ENCODE results near the gene GPR179. TPM values are rescaled to one million over a fixed set of nuclear protein-coding genes. Genes with fewer than 3 reads are reported as not detected.

Gene GPR179
- total RNA-seq, 1 donor from 2014 or later, result not detected

- H3K9me3 ChIP-seq, result no peaks in the 10 kb centered on the region
- DNase-seq (ENCODE audit: extremely low spot score in 2 of 2), result no peak
- no peak overlapping the region for H3K27ac ChIP-seq
- TF ChIP-seq, protein P1, sequence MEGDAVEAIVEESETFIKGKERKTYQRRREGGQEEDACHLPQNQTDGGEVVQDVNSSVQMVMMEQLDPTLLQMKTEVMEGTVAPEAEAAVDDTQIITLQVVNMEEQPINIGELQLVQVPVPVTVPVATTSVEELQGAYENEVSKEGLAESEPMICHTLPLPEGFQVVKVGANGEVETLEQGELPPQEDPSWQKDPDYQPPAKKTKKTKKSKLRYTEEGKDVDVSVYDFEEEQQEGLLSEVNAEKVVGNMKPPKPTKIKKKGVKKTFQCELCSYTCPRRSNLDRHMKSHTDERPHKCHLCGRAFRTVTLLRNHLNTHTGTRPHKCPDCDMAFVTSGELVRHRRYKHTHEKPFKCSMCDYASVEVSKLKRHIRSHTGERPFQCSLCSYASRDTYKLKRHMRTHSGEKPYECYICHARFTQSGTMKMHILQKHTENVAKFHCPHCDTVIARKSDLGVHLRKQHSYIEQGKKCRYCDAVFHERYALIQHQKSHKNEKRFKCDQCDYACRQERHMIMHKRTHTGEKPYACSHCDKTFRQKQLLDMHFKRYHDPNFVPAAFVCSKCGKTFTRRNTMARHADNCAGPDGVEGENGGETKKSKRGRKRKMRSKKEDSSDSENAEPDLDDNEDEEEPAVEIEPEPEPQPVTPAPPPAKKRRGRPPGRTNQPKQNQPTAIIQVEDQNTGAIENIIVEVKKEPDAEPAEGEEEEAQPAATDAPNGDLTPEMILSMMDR (IDR thresholded peaks at IDR 0.05), result no peak
- TF ChIP-seq POLR2A (IDR thresholded peaks at IDR 0.05) (no peak), POLR2AphosphoS5 (IDR thresholded peaks at IDR 0.05; ENCODE audit: insufficient read depth in 1 of 2, low read depth in 1 of 2) (no peak)
- no peaks in the 10 kb centered on the region for H3K36me3 ChIP-seq
- H3K4me3 ChIP-seq, result no peak overlapping the region
- intact Hi-C loops (cut with DNase I), result no loop called here
- peaks cover 72% of the 10 kb centered on the region for H3K4me1 ChIP-seq
- no peaks in the 10 kb centered on the region for H3K27me3 ChIP-seq
Observed at GRCh38 chr17:38354466-38354865, 10.7 kb upstream of the GPR179 start.

DNA sequence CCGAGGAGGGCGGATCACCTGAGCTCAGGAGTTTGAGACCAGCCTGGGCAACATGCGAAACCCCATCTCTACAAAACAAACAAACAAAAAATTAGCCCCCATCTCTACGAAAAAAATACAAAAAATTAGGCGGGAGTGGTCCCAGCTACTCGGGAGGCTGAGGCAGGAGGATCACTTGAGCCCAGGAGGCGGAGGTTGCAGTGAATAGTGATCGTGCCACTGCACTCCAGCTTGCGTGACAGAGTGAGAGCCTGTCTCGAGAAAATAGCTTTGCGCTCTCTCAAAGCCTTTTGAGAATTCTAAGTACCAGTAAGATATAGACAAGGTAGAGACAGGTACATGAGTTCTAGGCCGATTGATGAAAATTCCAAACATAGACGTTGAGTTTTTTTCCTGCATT lies 9.9 kb upstream of the GPR179 start:
- Histone ChIP-seq H3K4me1 (peaks cover 64% of the 10 kb centered on the region), H3K27me3 (no peaks in the 10 kb centered on the region), H3K36me3 (no peaks in the 10 kb centered on the region), H3K27ac (no peak overlapping the region), H3K4me3 (peak overlapping the region; percentile 80 to 99), H3K9me3 (no peaks in the 10 kb centered on the region)
- intact Hi-C loops (cut with DNase I), result no loop called here
- no peak for DNase-seq (ENCODE audit: extremely low spot score in 2 of 2)
- TF ChIP-seq POLR2AphosphoS5 (IDR thresholded peaks at IDR 0.05; ENCODE audit: insufficient read depth in 1 of 2, low read depth in 1 of 2) (no peak), POLR2A (IDR thresholded peaks at IDR 0.05) (no peak)
- TF ChIP-seq, protein P1 (IDR thresholded peaks at IDR 0.05), result no peak

DNA sequence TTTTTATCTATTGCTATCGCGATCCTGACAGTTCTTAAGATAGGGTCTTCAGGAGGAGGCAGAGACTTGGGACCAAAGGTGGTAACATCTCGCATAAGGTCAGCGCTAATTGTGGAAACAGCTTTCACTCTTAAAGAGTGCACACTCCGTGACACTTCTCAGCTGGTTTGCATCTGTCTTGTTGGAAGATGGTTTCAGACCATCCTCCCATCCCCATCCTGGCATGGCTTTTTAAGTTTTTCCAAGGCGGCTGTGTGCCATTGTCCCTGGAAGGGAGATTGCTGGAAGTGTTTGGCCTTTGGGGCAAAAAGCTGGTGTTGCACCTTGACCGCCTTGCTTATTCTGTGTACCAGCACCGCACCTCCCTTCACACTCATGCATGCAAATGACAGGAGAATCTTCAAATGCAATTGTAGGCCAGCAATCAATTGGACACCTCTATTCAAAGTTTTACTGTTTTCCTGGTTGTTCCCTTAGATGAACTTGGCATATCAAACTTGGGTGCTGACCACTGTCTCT lies 9.4 kb upstream of the GPR179 start:
- intact Hi-C loops (cut with DNase I), result no loop called here

DNA sequence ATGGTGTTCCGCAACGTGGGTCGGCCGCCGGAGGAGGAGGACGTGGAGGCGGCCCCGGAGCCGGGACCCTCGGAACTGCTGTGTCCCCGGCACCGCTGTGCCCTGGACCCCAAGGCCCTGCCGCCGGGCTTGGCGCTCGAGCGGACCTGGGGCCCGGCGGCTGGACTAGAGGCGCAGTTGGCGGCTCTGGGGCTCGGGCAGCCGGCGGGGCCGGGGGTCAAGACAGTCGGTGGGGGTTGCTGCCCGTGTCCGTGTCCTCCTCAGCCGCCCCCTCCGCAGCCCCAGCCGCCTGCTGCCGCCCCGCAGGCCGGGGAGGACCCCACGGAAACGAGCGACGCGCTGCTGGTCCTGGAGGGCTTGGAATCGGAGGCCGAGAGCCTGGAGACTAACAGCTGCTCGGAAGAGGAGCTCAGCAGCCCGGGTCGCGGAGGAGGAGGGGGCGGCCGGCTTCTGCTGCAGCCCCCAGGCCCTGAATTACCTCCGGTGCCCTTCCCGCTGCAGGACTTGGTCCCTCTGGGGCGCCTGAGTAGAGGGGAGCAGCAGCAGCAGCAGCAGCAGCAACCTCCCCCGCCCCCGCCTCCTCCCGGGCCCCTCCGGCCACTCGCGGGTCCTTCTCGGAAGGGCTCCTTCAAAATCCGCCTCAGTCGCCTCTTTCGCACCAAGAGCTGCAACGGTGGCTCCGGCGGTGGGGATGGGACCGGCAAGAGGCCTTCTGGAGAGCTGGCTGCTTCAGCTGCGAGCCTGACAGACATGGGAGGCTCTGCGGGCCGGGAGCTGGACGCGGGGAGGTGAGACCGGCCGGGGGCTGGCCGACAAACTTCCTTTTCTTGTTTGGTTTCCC lies 8.7 kb upstream of the GPR179 start:
- DNase-seq (ENCODE audit: extremely low spot score in 2 of 2), result no peak
- no peaks in the 10 kb centered on the region for H3K27me3 ChIP-seq
- intact Hi-C loops (cut with DNase I), result no loop called here
- no peaks in the 10 kb centered on the region for H3K9me3 ChIP-seq
- no peaks in the 10 kb centered on the region for H3K36me3 ChIP-seq
- H3K4me1 ChIP-seq, result peaks cover 52% of the 10 kb centered on the region
- no peak for TF ChIP-seq POLR2A (IDR thresholded peaks at IDR 0.05)
- TF ChIP-seq, protein P1 (IDR thresholded peaks at IDR 0.05), result no peak
- TF ChIP-seq POLR2AphosphoS5 (IDR thresholded peaks at IDR 0.05; ENCODE audit: insufficient read depth in 1 of 2, low read depth in 1 of 2), result peak in 1 of 2 donors; percentile 18
- peak overlapping the region; percentile 91 for H3K27ac ChIP-seq
- peak overlapping the region; percentile 80 to 99 for H3K4me3 ChIP-seq

More for the DNA sequence above, 9.4 kb upstream of the GPR179 start:
- no peak for DNase-seq (ENCODE audit: extremely low spot score in 2 of 2)
- peak overlapping the region; percentile 80 to 99 for H3K4me3 ChIP-seq
- no peaks in the 10 kb centered on the region for H3K27me3 ChIP-seq
- peaks cover 59% of the 10 kb centered on the region for H3K4me1 ChIP-seq
- TF ChIP-seq, protein P1 (IDR thresholded peaks at IDR 0.05), result no peak
- TF ChIP-seq POLR2A (IDR thresholded peaks at IDR 0.05), result no peak
- TF ChIP-seq POLR2AphosphoS5 (IDR thresholded peaks at IDR 0.05; ENCODE audit: insufficient read depth in 1 of 2, low read depth in 1 of 2), result no peak
- peak overlapping the region; percentile 91 for H3K27ac ChIP-seq
- H3K9me3 ChIP-seq, result no peaks in the 10 kb centered on the region
- no peaks in the 10 kb centered on the region for H3K36me3 ChIP-seq

All from vagina (tissue), 2 donors.